Vagina (tissue), 2 donors: ENCODE data around the gene WDR5B.

Experiments used
- CTCF ChIP-seq, 3 experiments: fragments of 450-650 bp in 2 of 3; fragments of 200-600 bp in 1 of 3; sonication (generic) in 1 of 3; IDR thresholded peaks; one replicate each; pipeline ENCODE4 v1.5.1; 2017 to 2019; ENCODE audit warnings: antibody characterized with exemption in 3 of 3, mild to moderate bottlenecking in 2 of 3, moderate library complexity in 2 of 3
- POLR2A ChIP-seq, 2 donors: fragments of 450-650 bp; IDR thresholded peaks; one replicate each; pipeline ENCODE4 v1.6.1; 2017; ENCODE audit warnings: antibody characterized with exemption in 2 of 2, mild to moderate bottlenecking in 2 of 2, moderate library complexity in 2 of 2
- POLR2AphosphoS5 ChIP-seq, 2 donors: sonication (generic); formaldehyde crosslinking; IDR thresholded peaks; one replicate each; pipeline ENCODE4 v1.9.0; 2017; ENCODE audit warnings: antibody characterized with exemption in 2 of 2, mild to moderate bottlenecking in 2 of 2, low read depth in 1 of 2; ENCODE audit not compliant: insufficient read depth in 1 of 2

- TF ChIP-seq POLR2A (IDR thresholded peaks at IDR 0.05) (no peak), CTCF (IDR thresholded peaks at IDR 0.05) (peak in 2 of 3 experiments; percentile 58 to 69), POLR2AphosphoS5 (IDR thresholded peaks at IDR 0.05; ENCODE audit: insufficient read depth in 1 of 2, low read depth in 1 of 2) (peak in 1 of 2 donors; percentile 27)
Observed at GRCh38 chr3:122392868-122393844, 22.7 kb downstream of the WDR5B start.
